Amniotic epithelial cell (primary cell): ENCODE data around the gene PSMB10.
"Not testable (repeated sequence)": the region's sequence is repeated elsewhere in the genome, so short reads cannot be mapped to it uniquely, and the experiment has no call there.

Experiments
- DNase-seq: peaks from one replicate; pipeline ENCODE4 v3.0.0-alpha.2; 2010; ENCODE audit warnings: low read depth

Gene PSMB10

GRCh38 chr16:67924140-67924906, 12.3 kb downstream of the PSMB10 start:
- no peak for DNase-seq

GRCh38 chr16:67923414-67924116, 13.1 kb downstream of the PSMB10 start:
- no peak for DNase-seq

- DNase-seq, result no peak
These were observed 13.9 kb downstream of the PSMB10 start for GRCh38 chr16:67922740-67923139.

GRCh38 chr16:67922221-67922620, 14.4 kb downstream of the PSMB10 start:
- DNase-seq, result peak; percentile 52

GRCh38 chr16:67919622-67920221, 16.9 kb downstream of the PSMB10 start:
- DNase-seq, result no peak

GRCh38 chr16:67917852-67918236, 18.8 kb downstream of the PSMB10 start:
- DNase-seq, result peak; percentile 82

- no peak for DNase-seq
These were observed 19.4 kb downstream of the PSMB10 start for GRCh38 chr16:67917140-67917851.

GRCh38 chr16:67915831-67916723, 20.6 kb downstream of the PSMB10 start:
- DNase-seq, result no peak

- DNase-seq, result not testable (repeated sequence)
These were observed 21.2 kb downstream of the PSMB10 start for GRCh38 chr16:67915496-67915769.

- no peak for DNase-seq
These were observed 21.7 kb downstream of the PSMB10 start for GRCh38 chr16:67914758-67915495.

- DNase-seq, result peak; percentile 60
These were observed 26.5 kb downstream of the PSMB10 start for GRCh38 chr16:67910158-67910557.

- no peak for DNase-seq
These were observed 27.5 kb downstream of the PSMB10 start for GRCh38 chr16:67909056-67909742.

- no peak for DNase-seq
These were observed 29.1 kb downstream of the PSMB10 start for GRCh38 chr16:67907397-67908180.

GRCh38 chr16:67902831-67903230, 33.8 kb downstream of the PSMB10 start:
- no peak for DNase-seq

- no peak for DNase-seq
These were observed 34.9 kb downstream of the PSMB10 start for GRCh38 chr16:67901734-67902133.

GRCh38 chr16:67897231-67897630, 39.4 kb downstream of the PSMB10 start:
- peak; percentile 55 for DNase-seq

GRCh38 chr16:67893743-67894399, 42.8 kb downstream of the PSMB10 start:
- peak; percentile 10 for DNase-seq

- DNase-seq, result peak; percentile 91
These were observed 43.5 kb downstream of the PSMB10 start, which contains the start of gene PSKH1 for GRCh38 chr16:67892899-67893742. Gene PSKH1 (plus strand): TSS chr16:67893254. CDS start chr16:67908750, 15,496 bp downstream.
